CD4-positive, alpha-beta T cell treated with Interleukin-1 beta for 1 hour (primary cell): Measurements from ENCODE around the gene PAWR.
"Not testable (repeated sequence)": the region's sequence is repeated elsewhere in the genome, so short reads cannot be mapped to it uniquely, and the experiment has no call there.

Source experiments
- DNase-seq, 2 donors: peaks; one replicate each; pipeline ENCODE4 v3.0.0-alpha.2; 2020 to 2022

PAWR gene

DNA sequence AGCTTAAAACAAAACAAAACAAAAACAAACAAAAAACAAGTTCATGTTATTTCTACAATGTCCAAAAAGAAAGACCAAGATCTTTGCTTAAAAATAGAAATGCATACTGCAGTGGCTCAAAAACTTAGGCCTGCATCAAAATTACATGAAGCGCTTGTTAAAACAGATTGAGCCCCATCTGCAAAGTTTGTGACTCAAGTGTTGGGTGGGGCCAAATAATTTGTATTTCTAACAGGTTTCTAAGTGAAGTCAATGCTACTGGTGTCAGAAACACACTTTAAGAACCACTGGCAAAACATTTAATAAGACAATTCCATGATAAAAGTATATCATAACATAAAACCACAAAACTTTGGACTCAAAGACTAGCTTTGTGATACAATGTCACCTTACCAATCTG is 105.6 kb downstream of the PAWR start:
- no peak for DNase-seq

DNA sequence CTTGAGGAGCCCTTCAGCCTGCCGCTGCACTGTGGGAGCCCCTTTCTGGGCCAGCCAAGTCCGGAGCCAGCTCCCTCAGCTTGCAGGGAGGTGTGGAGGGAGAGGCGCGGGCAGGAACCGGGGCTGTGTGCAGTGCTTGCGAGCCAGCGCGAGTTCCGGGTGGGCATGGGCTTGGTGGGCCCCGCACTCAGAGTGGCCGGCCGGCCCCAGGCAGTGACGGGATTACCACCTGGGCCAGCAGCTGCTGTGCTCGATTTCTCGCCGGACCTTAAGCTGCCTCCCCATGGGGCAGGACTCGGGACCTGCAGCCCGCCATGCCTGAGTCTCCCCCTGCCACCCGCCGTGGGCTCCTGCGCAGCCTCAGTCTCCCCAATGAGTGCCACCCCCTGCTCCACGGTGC is 116.9 kb downstream of the PAWR start:
- DNase-seq = no peak

DNA sequence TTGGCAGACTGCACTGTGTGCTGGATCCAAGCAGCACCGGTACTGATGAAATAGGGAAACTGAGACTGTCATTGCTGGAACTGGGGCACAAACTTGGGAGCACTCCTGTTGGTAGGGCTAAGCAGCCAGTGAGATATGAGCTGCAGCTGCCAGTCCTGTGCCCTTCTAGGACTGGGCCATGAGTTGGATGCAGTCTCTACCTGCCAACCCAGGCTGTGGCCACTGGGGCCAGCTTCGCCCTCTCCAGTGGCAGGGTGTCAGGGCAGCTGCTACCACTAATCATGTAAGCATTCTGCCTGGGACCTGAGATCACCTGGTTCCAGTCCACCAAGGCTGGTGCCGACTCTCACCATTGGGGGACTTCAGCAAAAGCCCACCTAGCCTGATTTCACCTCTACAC is 121.1 kb downstream of the PAWR start:
- DNase-seq = no peak

DNA sequence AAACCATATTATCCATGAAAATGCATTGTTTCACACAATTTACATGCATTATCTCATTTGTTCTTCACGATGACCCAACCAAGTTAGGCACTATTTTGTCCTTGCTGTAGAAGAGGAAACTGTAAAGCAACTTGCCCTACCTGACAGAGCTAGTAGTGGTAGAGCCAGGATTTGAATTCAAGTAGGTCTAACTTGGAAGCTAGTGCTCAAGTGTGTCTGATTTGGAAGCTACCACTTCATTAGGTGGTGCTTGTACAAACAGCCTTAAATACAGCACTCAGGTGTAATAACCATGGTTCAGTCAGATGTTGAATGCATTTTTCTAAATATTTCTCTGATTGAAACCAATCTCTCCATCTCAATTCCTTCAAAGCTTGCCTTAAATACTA is 123.6 kb downstream of the PAWR start:
- no peak for DNase-seq

DNA sequence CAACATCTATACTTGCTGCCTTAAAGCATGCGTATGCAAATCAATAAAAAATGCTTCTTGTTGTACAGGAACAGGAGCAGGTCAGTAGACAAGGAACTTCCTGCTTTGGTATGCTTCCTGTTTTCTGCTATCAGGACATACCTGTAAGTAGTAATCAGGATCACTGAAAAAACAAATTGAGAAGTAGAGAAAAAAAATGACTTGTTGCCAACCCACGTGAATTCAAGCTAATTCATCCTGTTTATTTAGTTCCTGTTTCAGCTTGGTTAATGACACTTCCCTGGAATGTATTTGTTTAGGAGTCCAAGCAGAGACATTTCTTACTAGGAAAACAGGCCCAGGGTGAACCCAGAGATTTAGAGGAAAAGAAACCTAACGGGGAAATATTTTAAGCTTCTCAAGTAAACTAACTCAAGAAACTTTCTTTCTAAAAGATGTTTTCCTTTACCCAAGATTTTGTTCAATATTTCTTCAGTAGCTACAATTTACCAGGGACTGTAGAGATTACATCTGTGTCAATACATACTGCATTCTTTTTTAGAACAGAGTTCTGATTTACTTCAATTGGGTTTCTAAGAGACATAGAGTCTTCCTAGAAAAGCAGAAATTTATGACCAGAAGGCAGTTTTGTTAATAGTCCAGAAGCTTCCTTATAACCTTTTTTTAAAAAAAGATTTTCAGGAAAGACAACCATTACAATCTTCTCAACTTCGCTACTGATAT is 124.2 kb downstream of the PAWR start:
- DNase-seq = no peak

DNA sequence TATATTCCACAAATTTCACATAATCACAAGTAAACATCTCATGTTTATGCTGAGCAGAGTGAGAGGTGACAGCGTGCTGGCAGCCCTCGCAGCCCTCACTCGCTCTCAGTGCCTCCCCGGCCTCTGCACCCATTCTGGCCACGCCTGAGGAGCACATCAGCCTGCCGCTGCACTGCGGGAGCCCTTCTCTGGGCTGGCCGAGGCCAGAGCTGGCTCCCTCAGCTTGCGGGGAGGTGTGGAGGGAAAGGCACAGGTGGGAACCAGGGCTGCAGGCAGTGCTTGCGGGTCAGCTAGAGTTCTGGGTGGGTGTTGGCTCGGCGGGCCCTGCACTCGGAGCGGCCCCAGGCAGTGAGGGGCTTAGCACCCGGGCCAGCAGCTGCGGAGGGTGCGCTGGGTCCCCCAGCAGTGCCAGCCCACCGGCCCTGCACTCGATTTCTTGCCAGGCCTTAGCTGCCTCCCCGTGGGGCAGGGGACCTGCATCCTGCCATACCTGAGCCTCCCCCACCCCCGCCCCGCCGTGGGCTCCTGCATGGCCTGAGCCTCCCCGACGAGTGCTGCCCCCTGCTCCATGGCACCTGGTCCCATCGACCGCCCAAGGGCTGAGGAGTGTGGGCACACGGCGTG is 125.9 kb downstream of the PAWR start:
- DNase-seq = not testable (repeated sequence)

DNA sequence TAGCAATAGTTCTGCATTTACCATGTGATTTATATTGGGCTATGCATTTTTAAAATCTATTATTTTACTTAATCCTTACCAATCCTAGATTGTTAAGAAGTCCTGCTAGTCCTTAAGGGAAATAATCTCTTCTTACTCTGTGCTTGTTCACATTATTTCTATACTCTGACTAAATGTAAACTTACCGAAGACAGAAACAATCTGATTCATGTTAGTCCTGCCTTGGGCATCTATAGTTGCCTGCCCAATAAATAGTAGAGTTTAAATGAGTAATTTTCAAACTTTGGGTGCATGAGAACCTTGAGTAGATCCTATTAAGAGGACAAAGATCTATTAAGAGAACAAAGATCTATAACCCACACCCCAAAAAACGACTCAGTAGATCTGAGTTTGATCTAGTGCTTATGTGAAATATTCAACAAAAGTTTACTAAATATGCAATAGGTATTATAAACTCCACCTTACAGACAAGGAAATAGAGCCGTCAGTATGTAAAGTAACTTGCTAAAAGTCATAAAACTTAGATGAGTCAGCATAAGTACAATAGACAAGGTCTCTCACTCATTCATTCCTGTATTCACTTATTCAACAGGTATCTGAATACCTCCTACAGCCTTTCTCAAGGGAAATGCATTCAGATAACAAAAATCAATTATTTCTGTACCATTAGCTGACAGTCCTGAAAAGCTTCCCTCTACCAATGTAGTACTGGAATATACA is 127.6 kb downstream of the PAWR start:
- DNase-seq = no peak

DNA sequence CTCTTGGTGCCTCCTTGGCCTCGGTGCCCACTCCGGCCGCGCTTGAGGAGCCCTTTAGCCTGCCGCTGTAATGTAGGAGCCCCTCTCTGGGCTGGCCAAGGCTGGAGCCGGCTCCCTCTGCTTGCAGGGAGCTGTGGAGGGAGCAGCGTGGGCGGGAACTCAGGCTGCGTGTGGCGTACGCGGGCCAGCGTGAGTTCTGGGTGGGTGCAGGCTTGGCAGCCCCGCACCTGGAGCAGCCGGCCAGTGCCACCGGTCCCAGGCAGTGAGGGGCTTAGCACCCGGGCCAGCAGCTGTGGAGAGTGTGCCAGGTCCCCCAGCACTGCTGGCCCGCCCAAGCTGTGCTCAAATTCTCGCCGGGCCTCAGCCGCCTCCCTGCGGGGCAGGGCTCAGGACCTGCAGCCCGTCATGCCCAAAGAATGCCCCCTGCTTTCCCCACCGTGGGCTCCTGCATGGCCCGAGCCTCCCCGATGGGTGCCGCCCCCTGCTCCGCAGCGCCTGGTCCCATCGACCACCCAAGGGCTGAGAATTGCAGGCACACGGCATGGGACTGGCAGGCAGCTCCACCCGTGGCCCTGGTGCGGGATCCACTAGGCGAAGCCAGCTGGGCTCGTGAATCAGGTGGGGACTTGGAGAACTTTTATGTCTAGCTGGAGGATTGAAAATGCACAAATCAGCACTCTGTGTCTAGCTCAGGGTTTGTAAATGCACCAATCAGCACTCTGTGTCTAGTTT is 129.2 kb downstream of the PAWR start:
- no peak for DNase-seq

DNA sequence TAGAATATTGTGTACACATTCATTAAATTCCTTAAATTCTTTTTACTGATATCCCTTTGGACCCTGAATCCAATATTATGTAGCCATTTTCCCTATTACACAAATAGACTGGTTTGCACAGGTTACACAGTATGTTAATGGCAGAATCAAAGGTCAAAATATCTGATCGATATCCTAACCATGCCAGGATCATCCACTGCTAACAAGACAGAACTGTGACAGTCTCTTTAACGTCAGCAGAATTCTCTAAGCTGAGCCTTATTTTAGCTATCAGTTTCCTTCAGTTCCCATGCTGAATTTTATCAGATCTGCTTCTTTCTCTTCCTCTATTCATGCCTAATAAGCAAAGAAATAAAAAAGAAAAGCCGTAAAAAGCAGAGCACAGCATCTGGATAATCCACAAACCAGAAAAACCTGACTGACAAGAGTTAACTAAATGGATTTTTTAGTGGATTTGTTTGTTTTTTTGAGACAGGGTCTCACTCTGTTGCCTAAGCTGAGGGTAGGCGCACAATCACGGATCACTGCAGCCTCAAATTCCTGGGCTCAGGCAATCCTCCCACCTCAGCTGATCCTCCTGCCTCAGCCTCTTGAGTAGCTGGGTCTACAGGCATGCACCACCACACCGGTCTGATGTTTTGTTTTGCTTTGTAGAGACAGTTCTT is 130.4 kb downstream of the PAWR start:
- DNase-seq = no peak

DNA sequence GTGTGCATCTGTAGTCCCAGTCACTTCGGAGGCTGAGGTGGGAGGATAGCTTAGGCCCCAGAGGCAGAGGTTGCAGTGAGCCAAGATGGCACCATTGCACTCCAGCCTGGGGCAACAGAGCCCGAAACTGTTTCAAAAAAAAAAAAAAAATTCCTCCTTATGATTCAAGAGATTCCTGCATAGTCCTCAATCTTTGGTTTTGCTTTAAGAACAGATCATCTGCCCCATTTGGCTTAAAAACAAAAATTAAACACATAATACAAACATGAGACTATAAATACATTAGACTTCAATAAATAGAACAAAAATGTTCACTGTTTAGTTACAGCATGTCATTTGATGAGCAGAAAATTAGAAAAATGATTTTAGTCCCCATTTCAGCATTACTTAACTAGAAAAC is 131.2 kb downstream of the PAWR start:
- DNase-seq = no peak

DNA sequence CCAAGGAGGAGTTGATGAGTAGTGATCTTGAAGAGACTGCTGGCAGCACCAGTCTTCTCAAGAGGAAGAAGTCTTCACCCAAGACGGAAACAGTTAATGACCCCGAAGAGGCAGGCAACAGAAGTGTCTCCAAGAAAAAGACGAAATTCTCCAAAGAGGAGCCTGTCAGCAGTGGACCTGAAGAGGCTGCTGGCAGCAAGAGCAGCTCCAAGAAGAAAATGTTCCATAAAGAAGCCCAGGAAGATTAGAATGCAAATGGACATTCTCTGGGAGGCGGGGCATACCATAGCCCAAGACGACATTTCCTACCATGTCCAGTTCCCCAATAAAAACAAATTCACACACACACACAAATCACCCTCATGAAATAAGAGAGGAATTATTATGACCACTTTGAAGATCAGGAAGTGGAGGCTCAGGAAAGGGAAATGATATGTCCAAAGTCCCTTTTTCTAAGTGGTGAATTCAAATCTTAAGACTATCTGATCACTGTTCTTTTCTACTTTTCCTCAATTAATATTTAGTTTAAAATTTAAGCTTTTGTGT is 131.8 kb downstream of the PAWR start:
- DNase-seq = no peak

DNA sequence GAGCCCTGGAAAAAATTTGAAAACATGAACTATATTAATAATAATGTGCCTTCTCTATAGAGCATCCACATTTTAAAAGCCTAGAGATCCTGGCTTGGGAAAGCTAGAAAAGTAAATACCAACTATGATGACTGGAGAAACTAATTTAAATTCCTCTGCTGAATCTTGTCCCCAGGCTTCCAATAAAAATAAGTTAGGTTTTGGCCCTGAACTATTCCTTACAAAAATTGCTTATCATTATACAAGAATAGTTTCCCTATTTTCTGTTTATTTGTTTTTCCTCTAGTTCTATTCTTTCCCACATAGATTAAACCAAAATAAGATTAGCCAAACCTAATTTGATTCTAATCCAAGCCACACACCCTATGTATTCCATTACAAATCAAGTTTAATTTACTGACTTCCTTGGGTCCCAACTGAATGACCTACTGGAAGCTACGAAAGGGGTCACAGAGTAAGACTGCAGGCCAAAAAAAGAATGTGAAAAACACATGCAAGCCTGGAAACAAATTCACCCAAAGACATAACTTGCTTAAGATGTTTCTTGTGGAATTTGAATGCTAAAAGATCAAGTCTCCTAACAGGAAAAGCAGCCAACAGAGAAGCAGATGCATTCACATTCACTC is 133.0 kb downstream of the PAWR start:
- DNase-seq = no peak

DNA sequence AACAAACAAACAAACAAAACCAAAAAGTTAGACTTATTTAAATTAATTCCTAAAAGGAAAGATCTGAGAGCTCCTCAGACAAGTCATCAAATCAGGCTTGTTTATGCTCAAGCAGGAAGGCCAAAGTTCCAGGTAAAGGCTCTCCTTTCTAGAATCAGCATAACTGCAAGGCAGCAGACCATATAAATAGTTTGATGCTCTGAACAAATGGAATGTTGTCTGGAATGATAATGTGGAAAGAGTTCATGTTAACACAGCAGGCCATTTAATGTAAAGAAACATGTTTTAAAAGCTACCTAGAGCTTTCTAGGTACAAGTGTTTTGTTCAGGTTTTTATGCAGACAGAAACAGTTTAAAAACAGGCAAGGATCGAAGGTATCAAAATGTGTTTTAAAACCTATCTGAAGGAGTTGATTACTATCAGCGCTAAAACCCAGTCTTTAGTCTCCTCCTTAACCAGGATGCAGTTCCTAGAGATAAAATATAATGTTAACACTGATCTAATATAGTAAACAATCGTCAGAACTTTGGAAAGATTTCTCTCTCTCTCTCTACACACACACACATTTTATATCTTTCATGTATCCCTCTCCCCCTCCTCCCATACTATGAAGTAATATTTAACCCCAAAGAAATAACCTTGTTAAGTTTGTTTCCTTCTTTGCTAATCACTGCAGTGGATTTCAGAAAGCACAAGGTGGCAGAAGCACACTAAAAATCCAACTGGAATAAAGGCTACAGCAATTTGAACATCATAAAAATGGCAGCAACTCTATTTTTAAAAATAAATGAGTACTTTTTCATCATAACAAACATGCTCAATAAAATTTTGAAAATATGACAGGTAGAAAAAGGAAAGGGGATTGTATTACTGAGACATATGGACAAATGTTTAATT is 135.5 kb downstream of the PAWR start:
- peak in 1 of 2 donors; percentile 5 for DNase-seq

DNA sequence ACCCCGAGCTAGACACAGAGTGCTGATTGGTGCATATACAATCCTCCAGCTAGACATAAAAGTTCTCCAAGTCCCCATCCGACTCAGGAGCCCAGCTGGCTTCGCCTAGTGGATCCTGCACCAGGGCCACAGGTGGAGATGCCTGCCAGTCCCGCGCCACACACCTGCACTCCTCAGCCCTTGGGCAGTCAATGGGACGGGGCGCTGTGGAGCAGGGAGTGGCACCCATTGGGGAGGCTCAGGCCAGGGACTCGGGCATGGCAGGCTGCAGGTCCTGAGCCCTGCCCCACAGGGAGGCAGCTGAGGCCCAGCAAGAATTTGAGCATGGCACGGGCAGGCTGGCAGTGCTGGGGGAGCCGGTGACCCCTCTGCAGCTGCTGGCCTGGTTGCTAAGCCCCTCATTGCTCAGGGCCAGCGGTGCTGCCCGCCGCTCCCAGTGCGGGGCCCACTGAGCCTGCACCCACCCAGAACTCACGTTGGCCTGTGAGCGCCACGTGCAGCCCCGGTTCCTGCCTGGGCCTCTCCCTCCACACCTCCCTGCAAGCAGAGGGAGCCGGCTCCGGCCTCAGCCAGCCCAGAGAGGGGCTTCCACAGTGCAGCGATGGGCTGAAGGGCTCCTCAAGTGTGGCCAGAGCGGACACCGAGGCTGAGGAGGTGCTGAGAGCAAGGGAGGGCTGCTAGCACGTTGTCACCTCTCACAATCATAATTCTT is 136.7 kb downstream of the PAWR start:
- DNase-seq = no peak

DNA sequence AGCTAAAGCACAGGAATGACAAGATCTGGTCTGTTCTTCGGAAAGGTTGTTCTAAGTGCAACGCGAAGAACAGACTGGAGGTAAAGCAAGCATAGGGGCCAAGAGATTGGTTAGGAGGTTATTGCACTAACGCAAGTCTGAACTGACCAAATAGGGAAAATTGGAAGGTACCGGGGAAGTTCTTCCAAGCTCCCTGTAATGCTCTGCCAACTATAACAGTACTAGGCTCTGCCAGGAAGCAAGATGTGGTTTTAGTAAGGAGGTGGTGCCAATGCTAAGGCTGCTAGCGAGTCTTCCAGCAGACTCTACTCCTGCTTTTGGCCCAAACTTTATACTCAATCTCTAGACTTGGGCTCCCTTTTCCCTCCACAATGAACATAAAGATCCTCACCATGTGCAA is 138.6 kb downstream of the PAWR start:
- DNase-seq = no peak

DNA sequence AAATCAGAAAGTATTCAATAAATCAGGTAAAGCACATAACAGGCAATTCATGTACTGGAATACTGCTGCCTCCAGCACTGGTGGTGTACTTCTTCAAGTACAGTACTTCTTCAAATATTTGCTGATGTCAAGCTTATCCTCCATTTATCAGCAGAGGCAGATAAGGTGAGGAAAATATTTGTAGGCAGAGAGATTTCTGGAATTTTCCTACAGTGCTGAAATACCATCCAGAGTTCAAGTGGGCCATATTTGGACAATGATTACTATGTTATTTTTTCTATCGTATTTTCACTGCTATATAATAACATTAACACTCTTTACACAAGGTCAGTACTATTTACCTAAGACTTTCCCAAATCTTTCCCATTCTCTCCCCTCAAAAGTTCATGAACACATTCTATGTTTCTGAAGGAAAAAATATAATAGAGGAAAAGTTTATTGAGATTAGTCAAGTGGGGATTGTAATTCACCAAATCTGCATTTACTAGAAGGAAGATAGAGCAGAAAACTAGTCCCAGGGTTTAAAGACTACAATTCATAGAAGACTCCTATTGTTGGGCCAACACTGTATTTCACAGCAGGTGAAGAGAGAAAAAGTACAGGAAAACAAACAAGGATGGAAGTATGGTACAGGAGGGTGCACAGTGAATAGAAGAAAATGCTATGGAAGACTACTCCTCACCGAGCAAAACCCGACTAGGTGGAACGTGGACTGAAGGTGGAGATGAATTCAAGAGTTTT is 141.1 kb downstream of the PAWR start:
- DNase-seq = no peak

DNA sequence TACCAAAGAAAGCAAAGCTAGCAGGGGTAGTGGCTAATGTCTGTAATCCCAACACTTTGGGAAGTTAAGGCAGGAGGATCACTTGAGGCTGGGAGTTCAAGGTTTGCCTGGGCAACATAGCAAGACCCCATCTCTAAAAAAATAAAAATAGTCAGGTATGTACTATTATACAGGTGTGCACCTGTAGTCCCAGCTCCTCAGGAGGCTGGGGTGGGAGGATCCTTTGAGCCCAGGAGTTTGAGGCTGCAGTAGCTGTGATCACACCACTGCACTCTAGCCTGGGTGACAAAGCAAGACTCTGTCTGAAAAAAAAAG is 142.2 kb downstream of the PAWR start:
- DNase-seq = no peak

DNA sequence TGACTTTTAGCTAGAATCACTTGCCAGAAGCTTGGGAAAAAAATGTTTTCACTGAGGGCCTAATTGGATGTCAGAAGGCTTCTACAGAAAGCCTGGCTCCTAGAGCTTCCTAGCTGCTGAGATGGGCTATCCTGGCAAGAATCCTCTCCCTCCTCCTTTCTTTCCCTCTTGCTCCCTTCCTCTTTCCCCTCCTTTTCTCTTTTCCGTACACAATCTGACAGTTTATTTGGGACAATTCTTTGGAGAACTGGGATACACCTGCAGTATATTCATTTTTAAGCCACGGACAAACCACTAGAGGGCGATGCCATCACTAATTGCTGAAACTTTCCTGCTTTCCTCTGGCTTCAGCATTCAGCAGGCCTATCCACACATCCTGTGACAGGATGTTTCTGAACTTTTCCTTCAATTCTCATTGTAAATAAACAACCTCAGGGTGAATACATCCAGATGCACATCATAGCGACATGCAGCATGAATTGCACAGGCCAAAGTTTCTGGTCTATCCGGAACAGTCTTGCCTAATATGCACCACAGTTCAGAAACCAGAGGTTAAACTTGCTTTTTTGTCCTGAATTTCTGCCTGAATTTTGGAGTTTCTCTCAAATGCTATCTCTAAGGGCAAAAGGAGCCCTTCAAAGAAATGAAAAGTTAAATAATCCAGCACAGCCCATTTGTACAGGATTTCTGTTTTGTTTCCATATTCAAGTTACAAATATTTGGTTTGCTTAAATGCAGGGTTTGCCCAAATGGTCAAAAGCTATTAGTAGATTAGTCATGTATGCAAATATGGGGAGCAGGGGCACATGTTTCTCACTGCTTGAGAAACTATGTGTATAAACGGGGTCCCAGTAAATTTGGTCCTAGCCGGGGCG is 142.8 kb downstream of the PAWR start:
- DNase-seq = no peak
